HG02571 (cell line): ENCODE data around the gene C17orf67.
"Not testable (repeated sequence)": the region's sequence is repeated elsewhere in the genome, so short reads cannot be mapped to it uniquely, and the experiment has no call there.

Experiments
- ATAC-seq: cut with Tn5 transposase; IDR thresholded peaks from one replicate; pipeline ENCODE4 v1.9.1; 2021; ENCODE audit warnings: mild to moderate bottlenecking, moderate library complexity; ENCODE audit not compliant: unreplicated experiment

C17orf67 gene

GRCh38 chr17:56778898-56779297 is 54.8 kb downstream of the C17orf67 start:
- no peak for ATAC-seq

GRCh38 chr17:56777859-56778258 is 55.9 kb downstream of the C17orf67 start:
- ATAC-seq, result no peak

GRCh38 chr17:56774650-56775049 is 59.1 kb downstream of the C17orf67 start:
- no peak for ATAC-seq

GRCh38 chr17:56773124-56773523 is 60.6 kb downstream of the C17orf67 start:
- no peak for ATAC-seq

DNA sequence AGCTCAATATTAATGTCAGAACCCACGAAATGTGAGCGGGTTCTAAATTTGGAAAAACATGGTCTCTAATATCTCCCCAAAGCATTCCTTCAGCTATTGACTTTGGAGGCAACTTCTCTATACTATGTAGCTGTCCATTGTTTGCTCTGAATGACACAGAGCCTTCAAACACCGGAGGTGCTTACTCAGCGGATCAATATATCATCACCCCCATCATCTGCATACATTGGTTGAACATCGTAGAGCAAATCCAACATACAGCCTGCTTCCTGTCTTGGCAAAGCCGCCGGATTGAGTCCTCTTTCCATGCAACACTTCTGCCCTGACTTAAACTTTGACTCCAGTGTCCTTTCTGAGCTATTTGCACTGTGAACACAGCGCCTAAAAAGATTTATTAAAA is 61.3 kb downstream of the C17orf67 start:
- no peak for ATAC-seq

DNA sequence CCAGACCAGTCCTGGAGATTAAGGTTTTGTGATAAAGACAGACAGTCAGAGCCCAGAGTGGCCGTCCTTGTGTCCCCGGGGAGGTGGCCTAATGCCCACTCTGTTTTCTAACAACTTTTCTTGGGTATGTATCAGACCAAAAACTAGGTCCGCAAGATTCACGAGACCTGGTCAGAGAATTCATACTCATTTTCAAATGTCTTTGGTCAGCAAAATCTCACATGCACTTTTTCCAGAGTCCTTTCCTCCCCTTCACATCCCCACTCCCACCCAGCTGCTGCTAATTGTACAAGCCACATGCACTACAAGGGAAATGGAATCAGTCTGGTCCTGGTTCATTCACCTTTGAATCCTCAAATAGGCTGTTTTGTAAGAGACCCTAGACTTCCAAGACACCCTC is 61.7 kb downstream of the C17orf67 start:
- no peak for ATAC-seq

- no peak for ATAC-seq
These were observed 62.2 kb downstream of the C17orf67 start for GRCh38 chr17:56771563-56771962.

- no peak for ATAC-seq
These were observed 63.3 kb downstream of the C17orf67 start for GRCh38 chr17:56770427-56770826.

DNA sequence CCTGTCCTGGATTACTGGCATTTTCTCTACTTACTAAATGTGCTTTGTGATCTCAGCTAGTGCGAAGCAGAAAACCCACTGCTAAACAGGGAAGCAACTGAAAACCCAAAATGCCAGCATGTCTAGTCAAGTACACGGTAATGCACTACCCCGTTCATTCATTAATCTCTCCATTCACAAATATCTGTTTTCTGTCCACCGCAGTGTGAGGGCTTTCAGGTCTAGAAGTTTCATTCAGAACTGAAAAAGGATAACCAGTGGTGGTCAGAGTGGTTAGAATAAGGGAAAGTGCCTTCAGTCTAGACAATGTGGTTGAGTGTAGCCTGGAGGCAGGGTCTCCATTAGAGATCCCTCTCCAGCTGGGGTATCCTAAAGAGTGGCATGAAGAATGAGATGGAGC is 68.3 kb downstream of the C17orf67 start:
- ATAC-seq, result no peak

DNA sequence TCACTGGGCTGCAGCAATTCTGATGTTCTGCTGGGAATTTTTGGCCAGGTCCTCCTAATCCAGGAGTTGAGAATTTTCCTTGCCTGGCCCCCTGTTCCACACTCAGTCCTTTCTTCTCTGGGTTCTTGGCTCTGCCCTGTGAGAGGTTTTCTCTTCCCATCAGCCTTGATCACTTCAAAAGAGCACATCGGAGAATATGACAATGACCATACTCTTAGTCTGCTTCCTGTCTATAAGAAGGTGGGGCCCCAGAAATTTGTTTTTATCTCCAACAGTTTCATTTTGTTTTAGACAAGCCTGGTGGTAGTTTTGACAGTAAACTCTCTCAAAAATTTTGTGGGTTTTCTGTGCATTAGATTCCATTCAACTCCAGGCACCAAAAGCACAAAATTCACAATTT is 70.7 kb downstream of the C17orf67 start:
- ATAC-seq, result no peak

DNA sequence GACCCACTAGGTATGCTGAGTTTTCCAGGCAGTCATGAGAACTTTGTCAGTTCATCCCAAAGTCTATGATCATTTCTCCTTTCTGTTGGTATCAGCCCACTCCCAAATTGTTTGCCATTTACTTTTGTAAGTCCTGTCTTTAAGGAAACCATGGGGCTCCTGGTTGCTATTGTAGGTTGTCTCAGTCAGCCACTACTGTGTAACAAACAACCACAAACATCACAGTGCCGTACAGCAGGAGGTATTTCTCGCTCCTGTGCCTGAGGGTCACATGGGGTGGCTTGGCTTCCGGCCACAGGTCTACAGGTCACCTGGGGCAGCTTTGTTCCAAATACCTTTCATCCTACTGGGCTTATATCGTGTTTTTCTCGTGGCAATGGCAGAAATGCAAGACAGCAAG is 71.6 kb downstream of the C17orf67 start:
- no peak for ATAC-seq

DNA sequence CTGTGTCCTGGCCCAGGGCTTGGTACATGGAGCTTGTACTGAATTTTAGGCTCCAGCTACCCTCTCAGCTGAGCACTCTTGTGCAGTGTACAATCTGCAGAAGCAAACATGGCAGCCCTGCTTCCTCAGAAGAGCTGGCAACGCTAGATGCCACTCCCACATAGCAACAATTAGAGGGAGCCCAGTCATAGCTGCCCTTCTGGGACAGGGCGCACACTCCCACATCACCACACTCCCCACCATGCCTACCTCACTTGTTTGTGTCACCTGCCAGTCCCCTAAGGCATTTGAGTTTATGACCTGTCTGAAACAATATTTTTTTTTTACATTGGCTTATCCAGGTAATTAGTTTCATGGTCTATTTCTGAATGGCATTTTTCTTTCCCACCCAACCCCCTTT is 72.3 kb downstream of the C17orf67 start:
- no peak for ATAC-seq

GRCh38 chr17:56757611-56758010 is 76.1 kb downstream of the C17orf67 start:
- not testable (repeated sequence) for ATAC-seq

- no peak for ATAC-seq
These were observed 77.2 kb downstream of the C17orf67 start for GRCh38 chr17:56756536-56756935.

DNA sequence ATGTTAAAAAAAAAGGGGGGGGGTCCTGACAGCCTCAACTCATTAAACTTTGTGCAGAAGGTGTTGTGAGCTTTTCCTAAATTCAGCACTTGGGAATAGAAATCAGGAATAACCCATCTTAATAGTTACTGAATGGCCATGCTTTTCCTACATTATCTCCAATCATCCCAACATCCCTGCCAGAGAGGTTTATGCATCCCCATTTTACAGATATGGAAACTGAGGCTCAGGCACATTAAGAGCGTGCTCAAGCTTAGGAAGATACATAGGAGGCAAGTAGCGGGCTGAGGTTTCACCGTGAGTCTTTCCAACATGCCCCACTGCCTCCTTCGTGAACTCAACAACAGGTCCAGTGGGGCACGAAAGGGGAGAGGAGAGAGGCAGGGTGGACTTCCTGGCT is 78.4 kb downstream of the C17orf67 start:
- no peak for ATAC-seq

GRCh38 chr17:56754523-56755208 is 79.1 kb downstream of the C17orf67 start:
- ATAC-seq, result no peak

DNA sequence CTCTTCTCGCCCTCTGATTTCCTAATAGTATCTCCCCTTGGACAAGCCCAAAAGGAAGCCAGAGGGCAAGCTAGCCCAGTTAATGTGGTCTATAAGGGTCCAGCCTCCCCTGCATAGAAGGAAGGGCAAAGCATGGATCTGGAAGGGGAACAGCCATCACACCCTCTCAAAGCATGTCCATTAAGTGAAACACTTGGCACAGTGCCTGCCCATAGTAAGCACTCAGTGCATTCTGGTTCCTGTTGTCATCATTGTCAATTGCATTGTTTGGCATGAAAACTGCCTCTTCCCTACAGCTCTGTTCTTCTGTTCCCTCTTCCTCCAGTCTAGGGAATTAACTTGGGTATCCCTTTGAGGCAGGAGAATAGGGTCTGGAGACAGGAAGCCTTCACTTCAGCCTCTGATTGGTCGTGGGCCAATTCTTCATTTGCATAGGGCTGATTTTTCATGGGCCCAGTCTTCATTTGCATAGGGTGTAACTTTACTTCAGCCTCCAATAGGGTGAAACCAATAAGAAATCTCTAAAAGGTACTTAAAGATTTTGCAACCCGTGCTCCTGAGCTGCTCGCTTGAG is 81.4 kb downstream of the C17orf67 start:
- no peak for ATAC-seq

- no peak for ATAC-seq
These were observed 82.5 kb downstream of the C17orf67 start for GRCh38 chr17:56751145-56751738.

- ATAC-seq, result no peak
These were observed 89.0 kb downstream of the C17orf67 start for GRCh38 chr17:56744721-56745120.

DNA sequence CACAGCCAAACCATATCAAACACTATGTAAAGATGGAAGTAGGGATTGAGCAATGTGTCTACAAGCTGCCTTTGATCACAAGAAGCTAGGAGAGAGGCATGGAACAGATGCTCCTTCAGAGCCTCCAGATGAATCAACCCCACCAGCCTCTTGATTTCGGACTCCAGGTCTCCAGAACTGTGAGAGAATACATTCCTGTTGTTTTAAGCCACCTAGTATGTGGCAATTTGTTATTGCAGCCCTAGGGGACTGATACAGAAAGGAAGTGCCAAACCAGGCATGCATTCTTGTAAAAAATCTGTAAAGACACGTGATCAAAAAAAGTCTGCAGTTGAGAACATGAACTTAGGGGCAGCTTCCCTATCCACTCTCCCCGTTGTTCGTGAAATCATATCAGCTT is 91.1 kb downstream of the C17orf67 start:
- ATAC-seq, result no peak
